GM12873 (cell line): ENCODE measurements around the gene SEC11C.

Source experiments
- TF ChIP-seq, protein P1 (sequence below): IDR thresholded peaks from 2 replicates; pipeline ENCODE4 v1.5.1; 2012; ENCODE audit warnings: low read depth, mild to moderate bottlenecking, moderate library complexity, low read length, control low read depth; ENCODE audit not compliant: insufficient read depth; ENCODE audit errors: missing control alignments

Gene SEC11C

DNA sequence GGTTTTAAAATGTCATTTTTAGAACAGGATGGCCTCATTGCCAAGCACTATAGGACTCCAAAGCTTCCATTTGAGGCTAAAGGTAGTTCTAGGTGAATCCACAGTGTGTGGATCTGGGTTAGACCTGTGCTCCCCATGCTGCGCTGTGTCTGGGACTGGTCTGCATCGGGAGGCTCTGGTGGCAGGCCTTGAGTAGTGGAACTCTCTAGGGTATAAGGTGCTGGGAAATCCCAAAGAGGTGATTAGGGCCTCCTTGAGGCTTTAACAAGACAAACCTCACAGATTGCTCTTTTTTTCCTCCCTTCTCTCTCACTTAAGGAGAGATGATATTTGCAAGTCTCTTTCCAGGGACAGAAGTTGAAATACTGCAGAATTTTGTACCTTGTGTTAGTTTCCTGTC is 9.3 kb downstream of the SEC11C start:
- TF ChIP-seq, protein P1, sequence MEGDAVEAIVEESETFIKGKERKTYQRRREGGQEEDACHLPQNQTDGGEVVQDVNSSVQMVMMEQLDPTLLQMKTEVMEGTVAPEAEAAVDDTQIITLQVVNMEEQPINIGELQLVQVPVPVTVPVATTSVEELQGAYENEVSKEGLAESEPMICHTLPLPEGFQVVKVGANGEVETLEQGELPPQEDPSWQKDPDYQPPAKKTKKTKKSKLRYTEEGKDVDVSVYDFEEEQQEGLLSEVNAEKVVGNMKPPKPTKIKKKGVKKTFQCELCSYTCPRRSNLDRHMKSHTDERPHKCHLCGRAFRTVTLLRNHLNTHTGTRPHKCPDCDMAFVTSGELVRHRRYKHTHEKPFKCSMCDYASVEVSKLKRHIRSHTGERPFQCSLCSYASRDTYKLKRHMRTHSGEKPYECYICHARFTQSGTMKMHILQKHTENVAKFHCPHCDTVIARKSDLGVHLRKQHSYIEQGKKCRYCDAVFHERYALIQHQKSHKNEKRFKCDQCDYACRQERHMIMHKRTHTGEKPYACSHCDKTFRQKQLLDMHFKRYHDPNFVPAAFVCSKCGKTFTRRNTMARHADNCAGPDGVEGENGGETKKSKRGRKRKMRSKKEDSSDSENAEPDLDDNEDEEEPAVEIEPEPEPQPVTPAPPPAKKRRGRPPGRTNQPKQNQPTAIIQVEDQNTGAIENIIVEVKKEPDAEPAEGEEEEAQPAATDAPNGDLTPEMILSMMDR: no peak

DNA sequence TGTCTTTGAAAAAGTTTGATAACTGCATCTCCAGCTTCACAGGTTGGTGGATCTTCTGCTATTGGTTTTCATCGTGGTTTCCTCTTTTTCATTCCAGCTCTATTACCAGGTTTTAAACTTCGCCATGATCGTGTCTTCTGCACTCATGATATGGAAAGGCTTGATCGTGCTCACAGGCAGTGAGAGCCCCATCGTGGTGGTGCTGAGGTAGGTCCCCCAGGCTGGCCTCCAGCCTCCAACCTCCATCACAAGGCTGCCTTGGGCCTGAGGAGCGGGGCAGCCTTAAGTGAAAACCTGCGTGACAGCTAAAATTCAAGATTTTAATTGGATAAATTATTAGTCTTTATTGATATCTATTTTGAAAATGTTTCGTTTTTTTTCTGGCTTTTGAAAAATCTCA is 9.7 kb downstream of the SEC11C start:
- TF ChIP-seq, protein P1: no peak

DNA sequence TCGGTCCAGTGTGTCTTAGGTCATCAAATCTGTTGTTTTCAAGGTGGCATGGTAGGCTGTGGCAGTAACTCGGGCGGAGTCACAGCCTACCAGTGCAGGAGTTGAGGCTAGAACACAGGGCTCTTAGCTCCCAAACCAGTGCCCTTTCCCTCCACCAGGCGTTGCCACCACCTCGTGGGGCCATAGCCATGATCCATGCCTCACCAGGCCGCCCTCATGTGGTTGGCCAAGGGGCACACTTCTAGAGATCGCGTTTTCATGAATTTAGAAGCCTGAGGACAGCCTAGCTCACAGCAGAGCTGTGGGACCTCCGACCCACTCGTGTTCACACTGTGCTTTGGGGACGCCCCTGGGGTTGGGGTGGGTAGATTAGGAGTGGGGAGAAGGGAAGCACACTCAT is 10.6 kb downstream of the SEC11C start:
- TF ChIP-seq, protein P1: no peak

DNA sequence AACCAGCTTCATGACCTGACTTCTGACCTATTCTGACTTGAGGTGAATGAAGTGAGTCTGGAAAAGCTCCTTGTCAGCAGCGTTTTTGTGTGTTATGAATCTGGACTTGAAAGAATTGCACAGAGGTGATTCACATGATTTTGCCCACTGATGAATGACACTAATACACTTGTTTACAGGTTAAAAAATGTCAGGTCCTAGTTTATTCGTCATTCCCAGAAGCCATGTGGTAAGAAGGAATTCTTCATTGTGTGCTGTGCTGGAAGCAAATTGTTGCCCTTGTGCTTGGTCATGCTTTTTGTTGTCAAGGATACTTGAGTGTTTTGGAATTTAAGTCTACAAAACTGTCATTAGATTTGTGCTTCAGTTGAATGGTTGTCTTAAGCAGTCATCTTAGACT is 15.5 kb downstream of the SEC11C start:
- TF ChIP-seq, protein P1: no peak

DNA sequence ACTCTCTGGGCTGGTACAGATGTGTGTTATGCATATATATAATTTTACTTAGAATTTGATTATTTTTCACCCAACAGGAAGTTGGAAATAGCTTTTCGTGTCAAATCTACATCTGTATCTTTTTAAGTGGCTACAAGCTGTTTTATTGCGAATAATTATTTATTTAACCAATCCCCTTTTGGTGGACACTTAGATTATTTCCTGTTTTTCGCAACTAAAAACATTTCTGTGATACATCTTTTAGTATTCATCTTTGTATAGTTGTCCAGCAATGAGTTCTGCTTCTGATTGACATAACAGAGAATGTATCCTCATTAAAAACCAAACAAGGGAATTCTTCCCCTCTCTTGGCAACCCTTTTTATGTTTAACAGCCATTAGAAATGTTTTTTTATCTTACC is 16.6 kb downstream of the SEC11C start:
- TF ChIP-seq, protein P1: no peak

DNA sequence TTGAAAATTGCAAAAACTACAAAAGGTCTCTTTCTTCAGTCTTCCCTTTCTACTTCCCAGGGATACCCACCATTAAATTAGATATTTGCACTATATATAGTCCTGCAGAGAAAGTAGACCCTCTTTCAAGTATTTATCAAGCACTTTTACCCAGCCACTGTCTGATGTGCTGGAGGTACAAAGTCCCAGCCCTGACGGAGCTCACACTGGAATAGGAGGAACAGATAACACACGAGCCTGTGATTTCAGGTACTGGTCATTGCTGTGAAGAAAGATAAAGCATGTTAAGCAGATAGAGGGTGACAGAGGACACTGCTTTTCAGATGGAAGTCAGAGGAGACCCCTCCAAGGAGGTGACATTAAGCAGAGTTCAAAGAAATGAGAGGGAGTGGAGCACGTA is 19.6 kb downstream of the SEC11C start:
- TF ChIP-seq, protein P1: no peak

DNA sequence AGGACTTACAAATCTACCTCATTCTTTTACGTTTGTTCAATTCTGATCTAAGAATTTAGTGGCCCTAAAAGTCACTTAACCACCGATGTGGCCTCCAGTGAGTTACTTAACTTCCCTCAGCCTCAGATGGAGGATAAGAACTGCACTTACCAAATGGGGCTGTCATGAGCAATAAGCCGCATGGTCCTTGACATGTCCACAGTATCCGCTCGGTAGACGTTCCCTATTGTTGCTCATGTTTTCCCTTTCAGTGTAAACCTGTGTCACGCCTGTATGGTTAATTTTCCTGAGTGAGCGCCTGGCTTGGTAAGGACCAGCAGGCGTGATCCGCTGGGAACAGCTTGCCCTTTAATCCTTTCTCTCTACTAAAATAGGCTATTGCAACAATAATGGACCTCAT is 20.3 kb downstream of the SEC11C start:
- TF ChIP-seq, protein P1: no peak
